Testis (tissue), 3 donors: Measurements from ENCODE around the gene SAT1. TPM values are rescaled to one million over a fixed set of nuclear protein-coding genes. Genes with fewer than 3 reads are reported as not detected.
"Not testable (repeated sequence)": the region's sequence is repeated elsewhere in the genome, so short reads cannot be mapped to it uniquely, and the experiment has no call there.

ENCODE experiments used
- DNase-seq: peaks from one replicate; pipeline ENCODE4 v3.0.0-alpha.2; 2019
- H3K27ac ChIP-seq, 2 donors: fragments of 200-600 bp; sonication (generic); one replicate each; pipeline ENCODE4 v1.5.1; 2019
- H3K27me3 ChIP-seq: fragments of 200-600 bp; sonication (generic); one replicate; pipeline ENCODE4 v1.5.1; 2019
- H3K36me3 ChIP-seq: fragments of 200-600 bp; sonication (generic); one replicate; pipeline ENCODE4 v1.5.1; 2017; ENCODE audit warnings: low read depth; ENCODE audit errors: missing control alignments
- H3K4me1 ChIP-seq: fragments of 200-600 bp; sonication (generic); one replicate; pipeline ENCODE4 v1.5.1; 2019
- H3K4me3 ChIP-seq, 2 donors: fragments of 200-600 bp; sonication (generic); one replicate each; pipeline ENCODE4 v1.5.1; 2017 to 2019
- H3K9me3 ChIP-seq: fragments of 200-600 bp; sonication (generic); one replicate; pipeline ENCODE4 v1.5.1; 2017
- CTCF ChIP-seq, 3 experiments: fragments of 450-650 bp in 2 of 3; fragments of 200-600 bp in 1 of 3; sonication (generic) in 1 of 3; IDR thresholded peaks; one replicate each; pipeline ENCODE4 v1.5.1; 2016 to 2019; ENCODE audit warnings: antibody characterized with exemption in 3 of 3, mild to moderate bottlenecking in 2 of 3, moderate library complexity in 1 of 3
- POLR2A ChIP-seq: fragments of 450-650 bp; IDR thresholded peaks from one replicate; pipeline ENCODE4 v1.6.1; 2017; ENCODE audit warnings: antibody characterized with exemption, mild to moderate bottlenecking, moderate library complexity
- WGBS, 2 donors: methylation state at CpG; one replicate each; pipeline ENCODE4 v1.1.5; 2018; 5-methylcytosine and 5-hydroxymethylcytosine counted together
- intact Hi-C: fragments of 100-400 bp; cut with DNase I; formaldehyde crosslinking; loops from one replicate; pipeline ENCODE4 v1.15.1; 2023; ENCODE audit warnings: low total_unique reads
- polyA plus RNA-seq: library from polyadenylated mRNA; stranded (reverse); fragments of 350-450 nt; fragmentation: Illumina TruSeq; extraction: RNeasy Lipid Tissue Mini Kit (QIAGEN cat#74804); gene quantifications from one replicate; pipeline ENCODE4 v1.2.3, GENCODE V29; 2014; ENCODE audit warnings: low read depth, low replicate concordance; ENCODE audit not compliant: insufficient read depth
- total RNA-seq, 2 donors: library from RNA; depleted of rRNA; stranded (reverse); fragments of >200 nt; gene quantifications; one replicate each; pipeline ENCODE4 v1.2.3, GENCODE V29; 2016

SAT1 gene
- total and polyA plus RNA-seq, 3 donors from 2014 or later: 258 to 459 (median 299) TPM

- intact Hi-C loops: no loop called here
- WGBS, 2 donors: 0% methylated on average over 11 to 20 of the region's 73 CpGs
These were observed 40.0 kb upstream of the SAT1 start, which contains the start of gene ACOT9 for GRCh38 chrX:23742697-23743622. Gene ACOT9, minus strand, starts transcription at chrX:23743276. Its CDS starts 132 bp downstream, at chrX:23743144.

DNA sequence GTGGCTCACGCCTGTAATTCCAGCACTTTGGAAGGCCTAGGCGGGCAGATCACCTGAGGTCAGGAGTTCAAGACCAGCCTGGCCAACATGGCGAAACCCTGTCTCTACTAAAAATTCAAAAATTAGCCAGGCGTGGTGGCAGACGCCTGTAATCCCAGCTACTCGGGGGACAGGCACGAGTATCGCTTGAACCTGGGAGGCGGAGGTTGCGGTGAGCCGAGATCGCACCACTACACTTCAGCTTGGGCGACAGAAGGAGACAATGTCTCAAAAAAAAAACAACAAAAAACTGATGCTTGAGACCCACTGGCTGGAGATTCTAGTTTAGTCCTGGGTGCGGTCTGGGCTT is 39.4 kb upstream of the SAT1 start:
- H3K27me3 ChIP-seq, H3K36me3 ChIP-seq, H3K9me3 ChIP-seq, H3K4me1 ChIP-seq, DNase-seq, intact Hi-C loops: not testable (repeated sequence)
- H3K27ac ChIP-seq: peak overlapping the region; percentile 83 to 88
- peak overlapping the region; percentile 64 to 77 for H3K4me3 ChIP-seq
- WGBS, 2 donors: 18 to 52% methylated on average over 4 to 14 of the region's 14 CpGs

More at GRCh38 chrX:23742697-23743622, 40.0 kb upstream of the SAT1 start, which contains the start of gene ACOT9:
- no peak for TF ChIP-seq CTCF (IDR thresholded peaks at IDR 0.05)
- no peak for TF ChIP-seq POLR2A
- no peaks in the 10 kb centered on the region for H3K9me3 ChIP-seq
- H3K4me3 ChIP-seq: peak within 1 kb of the TSS; percentile 64 to 77
- peak within 1 kb of the TSS; percentile 83 to 88 for H3K27ac ChIP-seq
- peak; percentile 95 for DNase-seq
- no peaks in the 10 kb centered on the region for H3K36me3 ChIP-seq
- H3K4me1 ChIP-seq: no peaks in the 10 kb centered on the region
- H3K27me3 ChIP-seq: no peaks in the 10 kb centered on the region

DNA sequence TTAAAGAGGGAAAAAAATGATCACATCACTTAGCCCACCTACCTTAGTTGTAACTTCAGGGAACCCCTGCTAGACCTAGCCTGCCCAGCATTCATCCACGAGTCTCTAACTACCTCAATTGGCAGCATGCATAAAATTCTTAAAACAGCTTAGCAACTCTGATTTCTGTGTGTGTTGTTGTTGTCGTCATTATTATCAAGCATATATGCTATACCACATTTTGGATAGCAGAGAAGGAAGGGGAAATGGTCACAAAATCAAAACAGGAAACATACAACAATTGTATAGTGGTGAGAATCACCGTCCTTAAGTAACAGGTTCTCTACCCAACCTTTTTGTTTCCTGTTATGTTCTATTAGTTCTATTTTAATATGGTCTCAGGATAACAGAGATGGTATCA is 37.2 kb upstream of the SAT1 start:
- intact Hi-C loops: no loop called here
- no peaks in the 10 kb centered on the region for H3K9me3 ChIP-seq
- no peaks in the 10 kb centered on the region for H3K36me3 ChIP-seq
- no peak overlapping the region for H3K4me3 ChIP-seq
- no peak overlapping the region for H3K27ac ChIP-seq
- WGBS, 2 donors: 65 to 66% methylated on average over 3 of the region's 3 CpGs
- no peak for TF ChIP-seq POLR2A
- no peak for TF ChIP-seq CTCF (IDR thresholded peaks at IDR 0.05)
- no peak for DNase-seq
- no peaks in the 10 kb centered on the region for H3K27me3 ChIP-seq
- no peaks in the 10 kb centered on the region for H3K4me1 ChIP-seq

GRCh38 chrX:23749129-23749528 is 33.8 kb upstream of the SAT1 start:
- no peaks in the 10 kb centered on the region for H3K4me1 ChIP-seq
- intact Hi-C loops: no loop called here
- H3K9me3 ChIP-seq: no peaks in the 10 kb centered on the region
- H3K36me3 ChIP-seq: no peaks in the 10 kb centered on the region
- no peak for DNase-seq
- no peak overlapping the region for H3K27ac ChIP-seq
- 64 to 100% methylated on average over 1 to 4 of the region's 4 CpGs for WGBS, 2 donors
- no peak overlapping the region for H3K4me3 ChIP-seq
- TF ChIP-seq CTCF (IDR thresholded peaks at IDR 0.05): no peak
- no peak for TF ChIP-seq POLR2A
- no peaks in the 10 kb centered on the region for H3K27me3 ChIP-seq

DNA sequence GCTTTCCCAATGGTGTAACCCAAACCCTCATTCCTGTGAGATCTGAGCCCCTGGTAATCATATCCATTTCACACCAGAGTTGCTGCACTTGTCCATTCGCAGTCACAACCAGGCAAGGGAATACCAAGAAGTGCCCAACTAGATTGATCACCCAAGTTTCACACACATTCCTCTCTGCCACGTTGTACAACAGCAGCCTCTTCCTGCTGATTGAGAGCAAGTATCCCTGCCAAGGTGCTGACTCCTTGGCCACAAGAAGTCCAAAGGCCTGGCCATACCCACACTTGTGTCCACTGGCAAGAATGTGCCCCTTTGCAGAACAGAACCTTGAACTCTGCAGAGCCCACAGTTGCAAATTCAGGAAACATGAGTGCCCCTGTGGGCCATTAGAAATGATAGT is 33.4 kb upstream of the SAT1 start:
- no peaks in the 10 kb centered on the region for H3K27me3 ChIP-seq
- 60 to 70% methylated on average over 1 to 2 of the region's 2 CpGs for WGBS, 2 donors
- TF ChIP-seq CTCF (IDR thresholded peaks at IDR 0.05) (no peak), POLR2A (no peak)
- no peaks in the 10 kb centered on the region for H3K36me3 ChIP-seq
- no peaks in the 10 kb centered on the region for H3K9me3 ChIP-seq
- H3K4me3 ChIP-seq: no peak overlapping the region
- intact Hi-C loops: no loop called here
- no peak for DNase-seq
- no peak overlapping the region for H3K27ac ChIP-seq
- H3K4me1 ChIP-seq: no peaks in the 10 kb centered on the region
